PFSK-1 (cell line): ENCODE measurements around the gene EQTN.

Experiments
- POLR2AphosphoS5 ChIP-seq: IDR thresholded peaks from 2 replicates; pipeline ENCODE4 v1.6.1; 2012; ENCODE audit warnings: low read depth, mild to moderate bottlenecking, control low read depth, low read length, moderate library complexity
- REST ChIP-seq, 2 experiments: IDR thresholded peaks; 2 replicates each; pipeline versions ENCODE4 v1.6.1 to v1.8.0; 2011 to 2012; ENCODE audit warnings: low read depth in 2 of 2, low read length in 2 of 2, control low read depth in 1 of 2, inconsistent platforms in 1 of 2, mild to moderate bottlenecking in 1 of 2, moderate library complexity in 1 of 2; ENCODE audit not compliant: insufficient read depth in 1 of 2
- SIN3A ChIP-seq: IDR thresholded peaks from 2 replicates; pipeline ENCODE4 v1.6.1; 2012; ENCODE audit warnings: mild to moderate bottlenecking, low read length, moderate library complexity, borderline replicate concordance; ENCODE audit not compliant: insufficient read depth
- TAF1 ChIP-seq: IDR thresholded peaks from 2 replicates; pipeline ENCODE4 v1.6.1; 2012; ENCODE audit warnings: low read length, control low read depth, borderline replicate concordance; ENCODE audit not compliant: insufficient read depth

GRCh38 chr9:27337236-27337635 lies 40.3 kb upstream of the EQTN start:
- TF ChIP-seq POLR2AphosphoS5: no peak
- TF ChIP-seq REST (IDR thresholded peaks at IDR 0.05; ENCODE audit: insufficient read depth in 1 of 2, low read depth in 2 of 2, low read length in 2 of 2): no peak
- no peak for TF ChIP-seq SIN3A
- no peak for TF ChIP-seq TAF1
